GM12864 (cell line): ENCODE results near the gene TCHP.

Experiments used
- DNase-seq: peaks from one replicate; pipeline ENCODE4 v3.0.0-alpha.2; 2011; ENCODE audit warnings: low read depth
- H3K4me3 ChIP-seq: 2 replicates; pipeline ENCODE4 v1.5.1; 2011; ENCODE audit warnings: mild to moderate bottlenecking, low read depth, low read length, control low read depth
- CTCF ChIP-seq: IDR thresholded peaks from 2 replicates; pipeline ENCODE4 v1.5.1; 2011; ENCODE audit warnings: low read depth, mild to moderate bottlenecking, moderate library complexity, low read length, control low read depth, inconsistent platforms; ENCODE audit errors: missing control alignments

TCHP gene

GRCh38 chr12:109912855-109913321 is 12.8 kb downstream of the TCHP start:
- no peak for TF ChIP-seq CTCF
- no peak for DNase-seq
- H3K4me3 ChIP-seq: no peak overlapping the region

GRCh38 chr12:109914461-109914860 is 14.4 kb downstream of the TCHP start:
- TF ChIP-seq CTCF: no peak
- no peak for DNase-seq
- H3K4me3 ChIP-seq: no peak overlapping the region

- no peak for DNase-seq
- H3K4me3 ChIP-seq: no peak overlapping the region
- no peak for TF ChIP-seq CTCF
Measured at GRCh38 chr12:109915171-109916040, 15.3 kb downstream of the TCHP start.

GRCh38 chr12:109916045-109916444 is 16.0 kb downstream of the TCHP start:
- H3K4me3 ChIP-seq: no peak overlapping the region
- no peak for DNase-seq
- no peak for TF ChIP-seq CTCF

- TF ChIP-seq CTCF: no peak
- no peak overlapping the region for H3K4me3 ChIP-seq
- DNase-seq: no peak
Measured at GRCh38 chr12:109919456-109919855, 19.4 kb downstream of the TCHP start.

- no peak for DNase-seq
- TF ChIP-seq CTCF: no peak
- no peak overlapping the region for H3K4me3 ChIP-seq
Measured at GRCh38 chr12:109920261-109920780, 20.2 kb downstream of the TCHP start.

GRCh38 chr12:109921982-109922381 is 21.9 kb downstream of the TCHP start:
- no peak overlapping the region for H3K4me3 ChIP-seq
- DNase-seq: no peak
- TF ChIP-seq CTCF: no peak
